Endothelial cell of umbilical vein (primary cell): ENCODE measurements around the gene ARPC3. TPM values are rescaled to one million over a fixed set of nuclear protein-coding genes. Genes with fewer than 3 reads are reported as not detected.

ENCODE experiments used
- BruUV-seq: library from RNA; stranded (reverse); fragments of 400-500 nt; replicated peaks from 2 replicates; lab custom pipeline; 2021; lab: Mats Ljungman, UMichigan
- CTCF ChIA-PET: fragments of 300-600, 350-600 bp; sonication (Branson Sonifier 250); formaldehyde crosslinking; loops from one replicate; lab custom pipeline; 2021; ENCODE audit warnings: antibody characterized with exemption, inconsistent platforms; lab: Charles Lee
- POLR2A ChIA-PET: fragments of 300-600, 350-600 bp; sonication (Branson Sonifier 250); formaldehyde crosslinking; loops from one replicate; lab custom pipeline; 2021; ENCODE audit warnings: antibody characterized with exemption, inconsistent platforms; lab: Charles Lee
- DNase-seq: peaks from one replicate; pipeline ENCODE4 v3.0.0-alpha.2; 2011; ENCODE audit warnings: low read depth, low spot score
- FAIRE-seq: peaks from 2 replicates; lab custom pipeline; 2011; peaks lifted over from hg19 to GRCh38; lab: Jason Lieb, UNC
- H2AFZ ChIP-seq: 2 replicates; pipeline ENCODE4 v1.6.0; 2012; ENCODE audit warnings: low read depth, low read length, control low read depth, inconsistent platforms
- H3K27ac ChIP-seq: 2 replicates; pipeline ENCODE4 v1.5.1; 2011; ENCODE audit warnings: low read depth, mild to moderate bottlenecking, control low read depth, low read length, moderate library complexity; ENCODE audit not compliant: insufficient read depth
- H3K27me3 ChIP-seq, 2 experiments: 2 replicates each; pipeline versions ENCODE4 v1.6.0 to v1.6.1; 2011; ENCODE audit warnings: low read length in 2 of 2, mixed read lengths in 1 of 2; ENCODE audit not compliant: control insufficient read depth in 2 of 2, insufficient read depth in 2 of 2
- H3K36me3 ChIP-seq, 2 experiments: 2 replicates in 1 of 2; 3 replicates in 1 of 2; pipeline ENCODE4 v1.5.1; 2011; ENCODE audit warnings: low read length in 2 of 2, mild to moderate bottlenecking in 1 of 2, moderate library complexity in 1 of 2; ENCODE audit not compliant: control insufficient read depth in 2 of 2, insufficient read depth in 2 of 2; ENCODE audit errors: extremely low read depth in 1 of 2
- H3K4me1 ChIP-seq: 3 replicates; pipeline ENCODE4 v1.5.1; 2011; ENCODE audit warnings: mild to moderate bottlenecking, low read length; ENCODE audit not compliant: control insufficient read depth, insufficient read depth; ENCODE audit errors: extremely low read depth
- H3K4me2 ChIP-seq: 2 replicates; pipeline ENCODE4 v1.6.1; 2011; ENCODE audit warnings: low read length, control low read depth, mixed read lengths; ENCODE audit not compliant: insufficient read depth
- H3K4me3 ChIP-seq, 3 experiments: fragments of 200-600 bp in 1 of 3; sonication (generic), shearing (Covaris generic) in 1 of 3; replicated peaks in 1 of 3; 2 replicates each; pipeline ENCODE4 v1.5.1; 2011 to 2016; ENCODE audit warnings: control low read depth in 3 of 3, low read length in 3 of 3, mild to moderate bottlenecking in 2 of 3, inconsistent platforms in 1 of 3, low read depth in 1 of 3, moderate library complexity in 1 of 3; ENCODE audit not compliant: insufficient read depth in 1 of 3
- H3K79me2 ChIP-seq: 2 replicates; pipeline ENCODE4 v1.6.0; 2012; ENCODE audit warnings: low read length, inconsistent platforms; ENCODE audit not compliant: control insufficient read depth, insufficient read depth
- H3K9ac ChIP-seq: replicated peaks from 2 replicates; pipeline ENCODE3; 2011; ENCODE audit warnings: low read length, control low read depth; ENCODE audit not compliant: insufficient read depth; ENCODE audit errors: extremely low read depth
- H3K9me1 ChIP-seq: replicated peaks from 3 replicates; pipeline ENCODE4 v1.6.0; 2011; ENCODE audit warnings: mild to moderate bottlenecking, low read length; ENCODE audit not compliant: control insufficient read depth, insufficient read depth; ENCODE audit errors: extremely low read depth
- H3K9me3 ChIP-seq: replicated peaks from 2 replicates; pipeline ENCODE4 v1.5.1; 2012; ENCODE audit warnings: low read length, inconsistent platforms; ENCODE audit not compliant: control insufficient read depth, insufficient read depth
- H4K20me1 ChIP-seq: replicated peaks from 2 replicates; pipeline ENCODE3; 2011; ENCODE audit warnings: mild to moderate bottlenecking, low read length; ENCODE audit not compliant: control insufficient read depth, insufficient read depth; ENCODE audit errors: extremely low read depth
- CTCF ChIP-seq, 2 donors: IDR thresholded peaks; 1 replicate in 1 of 2; 2 replicates in 1 of 2; pipeline ENCODE4 v1.5.1; 2011; ENCODE audit warnings: low read length in 2 of 2, mild to moderate bottlenecking in 2 of 2, moderate library complexity in 2 of 2, control low read depth in 1 of 2, inconsistent platforms in 1 of 2, low read depth in 1 of 2; ENCODE audit not compliant: insufficient read depth in 1 of 2; ENCODE audit errors: extremely low read depth in 1 of 2
- FOS ChIP-seq: IDR thresholded peaks from 2 replicates; pipeline ENCODE4 v1.6.1; 2011; ENCODE audit warnings: mild to moderate bottlenecking, low read length, moderate library complexity, borderline replicate concordance; ENCODE audit not compliant: insufficient read depth
- GATA2 ChIP-seq: IDR thresholded peaks from 2 replicates; pipeline ENCODE4 v1.7.0; 2011; ENCODE audit warnings: low read depth, mild to moderate bottlenecking, moderate library complexity, mixed read lengths, low read length; ENCODE audit not compliant: insufficient read length, insufficient read depth
- JUN ChIP-seq: IDR thresholded peaks from 2 replicates; pipeline ENCODE4 v1.6.1; 2011; ENCODE audit warnings: borderline replicate concordance, low read depth; ENCODE audit not compliant: insufficient read length, insufficient read depth
- dilution Hi-C: fragments of 300-500 bp; cut with MboI; formaldehyde crosslinking; loops from one replicate; pipeline ENCODE4 v1.15.0; 2019; ENCODE audit warnings: low sequenced_read_pairs; ENCODE audit not compliant: extremely low pct_ligation_motif_present
- intact Hi-C: fragments of 100-400 bp; cut with micrococcal nuclease; formaldehyde crosslinking; loops from one replicate; pipeline ENCODE4 v1.10.0; 2022
- polyA plus RNA-seq, 4 experiments: library from polyadenylated mRNA; depleted of rRNA in 3 of 4; stranded (reverse) in 3 of 4; unstranded in 1 of 4; fragments of >200 nt; gene quantifications; 2 replicates each; pipeline versions ENCODE4 v1.2.1 to v1.2.3, GENCODE V29; 2011 to 2012; ENCODE audit warnings: missing spikeins in 1 of 4
- total RNA-seq: library from RNA; stranded (reverse); gene quantifications from 2 replicates; pipeline ENCODE4 v1.2.3, GENCODE V29; 2021

ARPC3 gene
- total and polyA plus RNA-seq, 2 donors (not counting 3 experiments of a cell fraction or from before 2014, with no cell fraction given) = 92.8 to 304 TPM

DNA sequence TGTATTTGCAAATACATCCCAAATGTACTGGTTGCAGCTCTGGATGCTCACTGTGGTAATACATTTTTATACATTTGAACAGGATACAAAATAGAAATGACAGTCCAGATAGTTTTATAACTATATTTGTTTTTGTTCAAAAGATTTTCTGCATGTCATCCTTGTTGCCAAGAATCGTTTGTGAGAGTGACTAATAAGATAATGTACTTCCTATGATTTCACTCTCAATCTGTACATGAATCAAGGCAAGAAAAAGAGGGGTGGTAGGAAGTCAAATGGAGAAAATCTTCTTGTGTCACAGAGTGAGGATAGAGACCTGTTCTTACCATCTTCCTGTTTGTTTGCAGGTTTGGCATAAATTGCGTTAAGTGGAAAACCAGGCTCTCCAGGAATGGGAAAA is 13.9 kb downstream of the ARPC3 start:
- no TSS peak for BruUV-seq
- POLR2A ChIA-PET = no interaction called here
- Histone ChIP-seq H3K4me1 (peaks cover 14% of the 10 kb centered on the region), H3K27me3 (no peaks in the 10 kb centered on the region), H2AFZ (no peak overlapping the region), H3K27ac (peak overlapping the region; percentile 53), H4K20me1 (no peaks in the 10 kb centered on the region), H3K9me1 (no peaks in the 10 kb centered on the region), H3K9ac (no peak overlapping the region), H3K79me2 (peaks cover 2% of the 10 kb centered on the region), H3K4me2 (peak overlapping the region; percentile 8), H3K36me3 (peaks cover 7 to 16% of the 10 kb centered on the region in 2 experiments), H3K9me3 (no peaks in the 10 kb centered on the region), H3K4me3 (no peak overlapping the region)
- CTCF ChIA-PET = no interaction called here
- intact Hi-C loops (no loop called here), dilution Hi-C loops (no loop called here)
- DNase-seq (peak; percentile 30), FAIRE-seq (peak; percentile 83)
- peak; percentile 7 for TF ChIP-seq JUN
- peak; percentile 18 for TF ChIP-seq GATA2
- no peak for TF ChIP-seq CTCF (IDR thresholded peaks at IDR 0.05; ENCODE audit: extremely low read depth in 1 of 2, insufficient read depth in 1 of 2, low read depth in 1 of 2, low read length in 2 of 2)
- TF ChIP-seq FOS = peak; percentile 54
